Measurements from ENCODE around the gene CD8B2.
"Not testable (repeated sequence)": the region's sequence is repeated elsewhere in the genome, so short reads cannot be mapped to it uniquely, and the experiment has no call there.

CD8B2 gene

GRCh38 chr2:106553321-106553720 is 66.2 kb downstream of the CD8B2 start:
- DNase-seq = no peak

- no peak for DNase-seq
These were observed 67.2 kb downstream of the CD8B2 start for GRCh38 chr2:106554411-106554810.

- DNase-seq = no peak
These were observed 67.9 kb downstream of the CD8B2 start for GRCh38 chr2:106555053-106555452.

GRCh38 chr2:106559786-106560185 is 72.6 kb downstream of the CD8B2 start:
- DNase-seq = not testable (repeated sequence)

- no peak for DNase-seq
These were observed 73.6 kb downstream of the CD8B2 start for GRCh38 chr2:106560773-106561172.

GRCh38 chr2:106561356-106561755 is 74.2 kb downstream of the CD8B2 start:
- no peak for DNase-seq

- no peak for DNase-seq
These were observed 74.6 kb downstream of the CD8B2 start for GRCh38 chr2:106561803-106562202.

GRCh38 chr2:106562268-106563186 is 75.4 kb downstream of the CD8B2 start:
- no peak for DNase-seq

GRCh38 chr2:106563195-106563594 is 76.0 kb downstream of the CD8B2 start:
- DNase-seq = no peak

GRCh38 chr2:106565599-106565998 is 78.4 kb downstream of the CD8B2 start:
- DNase-seq = no peak

GRCh38 chr2:106566050-106566449 is 78.9 kb downstream of the CD8B2 start:
- DNase-seq = peak; percentile 23 to 49

GRCh38 chr2:106566484-106566883 is 79.3 kb downstream of the CD8B2 start:
- not testable (repeated sequence) for DNase-seq

GRCh38 chr2:106570316-106570715 is 83.2 kb downstream of the CD8B2 start:
- no peak for DNase-seq

Data from stimulated activated CD4-positive, alpha-beta T cell treated with anti-CD3 and anti-CD28 coated beads, Interleukin-2, amount 100 ng/mL, for 48 hours (primary cell).